Colon (tissue), 2 donors: ENCODE data around the gene SLC2A4.
A peak's percentile ranks its signal among the peaks of the same experiment; 100 is the strongest.

Experiments used
- FAIRE-seq: peaks from 2 replicates; lab custom pipeline; 2012; peaks lifted over from hg19 to GRCh38; lab: Jason Lieb, UNC
- donor health status: control.
- donor health status: control.

The SLC2A4 gene

DNA sequence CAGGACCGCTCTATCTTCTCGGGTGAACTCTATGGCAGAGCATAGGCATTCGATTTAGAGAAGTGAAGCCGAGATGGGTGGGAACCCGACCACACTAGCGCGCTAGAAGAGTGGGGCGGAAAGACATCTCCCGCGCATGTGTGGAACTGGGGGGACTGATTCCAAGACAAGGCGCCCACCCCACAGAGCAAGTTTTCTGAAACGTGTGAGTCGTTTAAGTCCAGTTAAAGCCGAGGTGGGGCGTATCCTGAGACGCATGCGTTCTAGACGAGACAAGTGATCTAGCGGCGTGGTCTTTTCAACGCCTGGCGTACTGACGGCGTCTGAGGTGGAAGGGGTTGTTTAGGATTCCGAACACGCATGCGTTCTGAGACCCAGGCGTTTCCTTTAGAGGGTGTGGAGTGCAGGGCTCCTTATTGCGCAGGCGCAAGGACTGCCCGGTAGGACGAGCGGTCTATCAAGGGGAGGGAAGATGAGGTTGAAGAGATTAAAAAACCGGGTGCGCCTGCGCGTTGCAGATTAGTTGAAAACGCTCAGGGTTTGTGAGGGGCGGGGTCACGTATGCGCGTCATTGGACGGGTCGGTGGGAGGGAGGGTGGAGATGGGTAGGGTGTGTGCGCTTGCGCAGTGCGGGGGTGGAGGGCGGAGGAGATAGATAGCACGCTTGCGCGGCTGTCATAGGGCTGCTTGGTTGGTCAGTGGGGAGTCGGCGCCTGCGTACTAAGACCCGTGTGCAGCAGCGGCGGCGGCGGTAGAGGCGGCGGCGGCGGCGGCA is 25.6 kb downstream of the SLC2A4 start, which contains the start of gene EIF5A:
Gene EIF5A (plus strand): TSS at position 718 of the 775 bp plus-strand sequence. CDS start 2,008 bp downstream, outside the sequence.
- FAIRE-seq, result peak; percentile 65

DNA sequence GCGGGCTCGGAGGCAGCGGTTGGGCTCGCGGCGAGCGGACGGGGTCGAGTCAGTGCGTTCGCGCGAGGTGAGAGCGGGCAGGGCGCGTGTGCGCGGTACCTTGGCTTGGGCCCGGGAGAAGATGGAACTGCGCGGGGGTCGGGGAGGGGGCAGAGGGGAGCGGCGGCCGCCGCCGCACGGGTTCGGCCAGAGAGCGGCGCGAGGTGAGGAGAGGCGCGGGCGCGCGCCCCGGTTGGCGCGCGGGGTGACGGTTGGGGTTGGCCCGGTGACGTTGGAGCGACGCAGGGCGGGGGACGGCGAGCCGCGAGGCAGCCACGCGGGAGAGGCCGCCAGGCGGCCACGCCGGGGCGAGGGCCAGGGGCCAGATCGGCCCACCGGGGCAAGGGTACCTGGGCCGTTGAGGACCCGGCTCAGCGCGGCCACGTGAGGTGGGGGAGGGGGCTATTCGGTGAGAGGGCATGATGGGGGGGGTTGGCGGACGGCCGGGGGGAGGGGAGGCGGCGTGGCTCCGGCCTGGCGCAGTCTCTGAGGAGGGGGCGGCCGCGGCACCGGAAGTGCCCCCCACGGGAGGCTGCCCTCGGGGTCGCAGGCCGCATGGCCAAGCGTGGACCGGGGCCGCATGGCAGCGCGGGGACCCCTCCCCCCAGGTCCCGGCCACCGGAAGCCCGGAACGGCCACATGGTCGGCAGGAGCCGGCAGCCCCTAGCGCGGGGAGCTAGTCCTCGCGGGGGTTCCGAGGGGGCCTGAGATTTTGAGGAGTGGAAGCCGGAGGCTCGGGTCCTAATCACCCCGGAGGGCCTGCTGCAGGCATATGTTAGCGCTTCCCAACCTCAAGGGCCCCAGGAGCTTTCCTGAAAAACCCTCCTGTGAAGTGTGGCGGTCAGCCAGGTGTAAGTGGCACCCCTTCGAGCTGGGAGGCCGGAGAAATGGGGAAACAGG is 26.4 kb downstream of the SLC2A4 start:
- FAIRE-seq, result no peak

DNA sequence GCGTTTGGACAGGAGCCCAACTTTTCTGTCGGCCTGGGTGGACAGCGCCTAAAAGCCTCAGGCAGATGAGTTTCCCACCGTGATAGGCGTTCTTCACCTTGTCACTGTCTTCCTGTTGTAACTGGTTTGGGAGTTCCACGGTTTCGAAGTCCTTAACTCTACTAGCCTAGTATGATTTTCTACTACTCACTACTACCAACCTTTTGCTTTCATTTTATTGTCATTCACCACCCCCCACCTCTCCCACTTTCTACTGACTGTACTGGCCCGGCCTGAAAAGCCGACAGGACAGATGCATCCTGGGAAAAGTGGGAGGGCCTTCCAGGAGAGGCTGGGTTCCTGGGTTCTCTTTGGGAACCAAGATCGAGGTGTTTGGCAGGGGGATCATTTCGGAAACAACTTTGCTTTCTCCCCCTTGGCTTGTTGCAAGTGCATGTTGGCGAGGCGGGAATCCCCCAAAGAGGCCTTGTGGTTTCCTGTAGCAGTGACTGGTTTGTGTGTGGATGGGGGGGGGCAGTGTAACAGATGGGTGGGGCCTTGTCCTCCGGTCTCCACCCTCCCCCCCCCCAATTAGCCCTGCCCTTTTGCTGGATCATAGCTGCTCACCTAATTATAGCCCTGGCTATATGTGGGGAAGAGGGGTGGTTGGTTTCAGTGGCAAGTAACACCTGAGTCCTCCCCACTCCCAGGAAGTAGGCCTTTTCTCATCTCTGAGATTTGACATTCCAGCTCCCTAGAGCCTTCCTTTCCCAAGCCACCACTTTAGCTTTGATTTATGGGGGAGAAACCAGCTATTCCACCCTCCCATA is 27.3 kb downstream of the SLC2A4 start:
- FAIRE-seq, result no peak

DNA sequence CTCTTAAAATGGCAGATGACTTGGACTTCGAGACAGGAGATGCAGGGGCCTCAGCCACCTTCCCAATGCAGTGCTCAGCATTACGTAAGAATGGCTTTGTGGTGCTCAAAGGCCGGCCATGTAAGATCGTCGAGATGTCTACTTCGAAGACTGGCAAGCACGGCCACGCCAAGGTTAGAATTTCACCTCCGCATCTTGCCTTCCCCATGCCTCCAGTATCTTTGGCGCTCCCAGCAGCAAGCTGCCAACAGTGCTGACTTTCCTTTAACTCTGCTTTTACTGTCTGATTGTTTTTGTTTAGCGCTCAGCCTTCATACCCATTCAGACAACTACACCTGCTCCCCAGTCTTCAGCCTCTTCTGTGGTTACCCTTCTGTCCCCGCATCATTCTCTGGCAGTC is 28.1 kb downstream of the SLC2A4 start:
- FAIRE-seq, result no peak

- FAIRE-seq, result no peak
Observed at GRCh38 chr17:7311110-7311705, 29.7 kb downstream of the SLC2A4 start.

DNA sequence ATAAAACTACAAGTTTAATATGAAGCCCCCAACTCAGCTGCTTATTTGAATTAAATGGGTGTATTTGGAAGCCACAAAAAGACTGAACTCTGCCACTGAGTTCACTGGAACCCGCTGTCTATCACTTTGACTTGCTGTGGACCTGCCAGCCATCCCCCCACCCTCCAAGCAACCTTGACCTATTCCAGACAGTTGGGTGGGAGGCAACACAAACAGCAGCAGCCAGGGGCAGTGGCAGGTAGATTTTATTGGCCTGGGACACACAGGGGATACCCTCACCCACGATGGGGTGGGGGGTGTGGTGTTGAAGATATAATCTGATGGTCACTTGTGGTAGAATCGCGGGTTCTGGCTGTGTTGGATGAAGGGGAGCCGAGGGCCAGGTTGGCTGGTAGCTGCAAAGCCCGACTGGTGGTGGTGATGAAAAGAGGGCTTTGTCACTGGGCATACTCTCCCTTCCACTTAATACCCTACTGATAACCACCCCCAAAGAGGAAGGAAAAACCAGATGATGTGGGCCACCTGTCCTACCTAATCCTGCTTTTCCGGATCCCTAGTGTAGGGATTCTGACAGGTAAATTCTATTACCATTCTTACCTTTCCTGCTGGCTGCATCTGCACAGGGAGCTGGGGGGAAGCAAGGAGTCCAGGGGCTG is 31.0 kb downstream of the SLC2A4 start:
- no peak for FAIRE-seq

DNA sequence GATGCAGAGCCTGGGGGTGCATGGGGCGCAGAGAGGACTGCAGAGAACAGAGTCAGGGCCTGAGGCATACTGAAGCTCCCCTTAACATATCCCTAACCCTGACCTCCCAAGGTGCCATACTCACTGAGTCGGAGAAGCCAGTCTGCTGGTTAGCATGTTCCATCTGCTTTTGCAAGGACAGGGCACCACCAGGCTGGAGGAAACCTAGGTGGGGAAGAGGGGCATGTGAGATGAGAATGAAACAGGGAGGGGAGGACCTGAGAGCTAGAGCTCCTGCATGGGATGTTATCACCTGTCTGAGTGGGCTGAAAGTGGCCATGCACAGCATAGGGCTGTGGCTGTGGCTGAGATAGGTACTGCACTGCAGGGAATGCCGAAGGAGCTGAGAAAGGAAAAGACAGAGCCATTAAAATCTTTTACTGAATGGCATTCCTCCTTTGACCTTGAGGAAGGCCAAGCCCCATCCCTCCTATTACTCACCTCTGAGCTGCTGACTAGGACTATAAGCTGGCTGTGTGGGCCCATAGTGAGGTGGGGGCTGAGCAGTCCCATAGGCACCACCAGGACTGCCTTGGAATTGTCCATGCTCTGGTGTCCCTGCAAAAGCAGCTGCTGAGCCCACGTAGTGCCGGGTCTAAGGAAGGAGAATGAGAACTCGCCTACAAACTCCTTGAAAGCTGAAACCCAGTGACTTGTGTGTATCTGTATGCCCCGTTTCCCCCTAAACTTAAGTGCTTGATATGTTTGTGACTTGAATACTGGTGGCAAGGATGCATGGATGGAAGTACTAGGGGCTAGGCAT is 31.8 kb downstream of the SLC2A4 start:
- no peak for FAIRE-seq

GRCh38 chr17:7313890-7314718 is 32.6 kb downstream of the SLC2A4 start:
- FAIRE-seq, result no peak

DNA sequence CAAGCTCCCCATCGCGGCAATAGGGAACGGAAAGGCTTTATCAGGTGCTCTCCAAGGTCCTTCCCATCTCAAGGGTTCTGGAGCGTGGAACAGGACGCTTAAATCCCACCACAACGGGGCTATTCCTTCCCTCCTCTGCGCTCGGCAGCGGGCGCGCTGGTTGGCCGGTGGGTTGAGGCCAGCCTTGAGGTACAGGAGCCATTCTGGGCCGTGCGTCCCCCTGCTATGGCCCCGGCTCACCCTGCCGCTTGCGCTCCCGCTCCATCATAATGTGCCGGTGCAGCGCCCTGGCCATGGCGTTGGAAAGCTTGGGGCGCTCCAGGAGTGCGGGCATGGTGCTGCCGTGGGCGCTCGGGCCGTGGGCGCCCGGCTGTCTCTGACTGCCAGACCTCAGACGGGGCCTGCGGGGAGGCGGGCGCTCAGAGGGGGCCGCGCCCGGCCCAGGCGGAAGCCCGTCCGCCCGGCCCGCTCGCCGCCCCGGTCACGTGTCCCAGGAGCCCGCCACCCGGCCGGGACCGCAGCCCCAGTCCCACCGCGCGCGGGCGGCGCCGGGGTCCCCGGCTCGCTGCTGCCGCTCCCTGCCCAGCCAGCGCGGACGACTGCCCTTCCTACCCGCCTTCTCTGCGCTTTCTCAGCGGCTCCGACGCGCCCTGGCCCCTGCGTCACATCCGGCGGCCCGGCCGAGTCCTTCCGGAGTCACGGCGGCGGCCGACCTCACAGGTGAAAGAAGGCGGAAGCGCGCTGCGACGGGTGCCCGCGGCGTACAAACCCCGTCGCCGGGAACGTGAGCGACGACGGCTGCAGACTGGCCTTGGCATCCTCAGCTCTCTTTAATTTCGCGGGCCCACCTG is 33.4 kb downstream of the SLC2A4 start, which contains the start of gene GPS2:
Gene GPS2 (minus strand): TSS at position 642 of the 851 bp plus-strand sequence. CDS start 308 bp downstream, at position 334.
- FAIRE-seq, result no peak

DNA sequence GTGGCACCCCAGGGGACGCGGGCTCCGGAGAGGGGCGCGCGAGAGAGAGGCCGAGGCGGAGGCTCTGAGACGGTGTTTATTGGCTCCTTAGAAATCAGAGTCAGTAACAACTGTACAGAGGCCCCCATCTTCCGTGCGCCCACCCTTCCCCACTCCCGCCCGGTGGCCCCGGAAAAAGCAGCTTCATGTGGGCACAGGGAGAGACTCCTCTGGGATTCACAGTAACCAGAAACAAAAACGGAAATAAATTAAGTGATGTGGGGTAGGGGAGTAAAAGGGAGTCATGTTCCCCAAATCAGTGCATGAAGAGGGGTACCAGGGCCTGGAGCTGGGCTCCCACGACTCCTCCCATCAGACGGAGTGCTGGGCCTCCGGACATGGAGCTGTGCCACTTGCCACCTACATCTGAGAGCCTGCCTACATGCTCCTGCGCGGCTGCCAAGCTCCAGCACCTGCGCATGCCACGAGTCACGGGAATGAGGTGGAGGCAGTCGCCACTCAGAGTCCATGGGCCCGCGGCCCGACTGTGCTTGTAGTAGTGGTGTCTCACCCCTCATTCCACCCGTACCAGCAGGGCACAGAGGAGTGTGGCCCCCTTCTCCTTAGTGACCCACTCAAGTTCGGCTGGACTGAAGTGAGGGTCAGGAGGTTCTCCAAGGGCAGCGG is 34.2 kb downstream of the SLC2A4 start:
- FAIRE-seq, result no peak

GRCh38 chr17:7317161-7317803 is 35.8 kb downstream of the SLC2A4 start:
- FAIRE-seq, result no peak

DNA sequence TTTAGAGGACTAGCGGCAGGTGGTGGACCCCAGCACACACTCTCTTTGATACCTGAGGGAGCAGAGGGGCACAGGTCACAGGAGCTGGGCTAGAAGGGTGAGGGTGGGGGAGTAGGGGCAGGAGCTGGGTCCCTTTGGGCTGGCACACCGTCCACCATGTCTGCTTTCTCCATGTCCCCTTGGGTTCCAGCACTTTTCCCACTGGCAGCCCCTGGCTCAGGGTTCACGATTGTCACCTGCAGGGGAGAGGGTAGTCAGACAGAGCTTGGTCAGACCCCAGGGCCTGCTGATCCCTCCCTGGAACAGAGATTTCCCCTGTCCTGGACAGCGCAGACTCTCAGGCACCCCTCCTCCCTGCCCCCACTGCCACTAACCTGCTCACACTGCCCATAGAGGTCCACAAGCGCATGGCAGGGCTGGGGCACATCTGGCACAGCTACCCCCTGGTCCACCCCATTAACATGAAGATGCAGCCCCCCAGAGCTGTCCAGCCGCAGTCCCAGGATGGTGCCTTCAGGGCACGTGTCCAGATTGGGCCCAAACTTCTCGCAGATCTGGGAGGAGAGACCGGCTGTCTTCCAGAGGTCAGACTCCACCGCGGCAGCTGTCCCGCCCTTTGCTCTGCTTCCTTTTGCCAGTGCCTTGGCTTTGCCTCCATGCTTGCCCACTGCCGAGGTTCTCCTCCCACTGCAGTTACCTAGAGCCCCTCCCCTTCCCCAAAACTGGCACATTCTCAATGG is 36.8 kb downstream of the SLC2A4 start:
- FAIRE-seq, result no peak

DNA sequence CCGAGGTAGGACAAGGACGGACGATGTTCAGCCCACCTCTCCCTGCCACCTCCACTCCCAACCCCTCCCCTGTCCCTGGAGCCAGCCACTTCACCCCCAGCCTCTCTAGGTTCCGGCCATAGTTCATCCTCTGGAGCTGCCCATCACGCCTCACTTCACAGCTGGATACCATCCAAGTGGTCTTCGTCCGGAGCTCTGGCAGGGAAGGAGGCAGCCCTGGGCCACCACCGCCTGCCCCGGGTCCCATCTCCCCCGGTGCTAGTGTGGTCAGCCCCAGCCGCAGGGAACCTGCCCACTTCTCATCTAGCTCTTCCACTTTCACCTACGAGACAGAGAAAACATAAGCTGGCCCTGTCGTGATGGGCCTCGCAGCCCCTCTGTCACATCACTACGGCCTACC is 39.9 kb downstream of the SLC2A4 start:
- no peak for FAIRE-seq

GRCh38 chr17:7322520-7323194 is 41.1 kb downstream of the SLC2A4 start:
- FAIRE-seq, result no peak

DNA sequence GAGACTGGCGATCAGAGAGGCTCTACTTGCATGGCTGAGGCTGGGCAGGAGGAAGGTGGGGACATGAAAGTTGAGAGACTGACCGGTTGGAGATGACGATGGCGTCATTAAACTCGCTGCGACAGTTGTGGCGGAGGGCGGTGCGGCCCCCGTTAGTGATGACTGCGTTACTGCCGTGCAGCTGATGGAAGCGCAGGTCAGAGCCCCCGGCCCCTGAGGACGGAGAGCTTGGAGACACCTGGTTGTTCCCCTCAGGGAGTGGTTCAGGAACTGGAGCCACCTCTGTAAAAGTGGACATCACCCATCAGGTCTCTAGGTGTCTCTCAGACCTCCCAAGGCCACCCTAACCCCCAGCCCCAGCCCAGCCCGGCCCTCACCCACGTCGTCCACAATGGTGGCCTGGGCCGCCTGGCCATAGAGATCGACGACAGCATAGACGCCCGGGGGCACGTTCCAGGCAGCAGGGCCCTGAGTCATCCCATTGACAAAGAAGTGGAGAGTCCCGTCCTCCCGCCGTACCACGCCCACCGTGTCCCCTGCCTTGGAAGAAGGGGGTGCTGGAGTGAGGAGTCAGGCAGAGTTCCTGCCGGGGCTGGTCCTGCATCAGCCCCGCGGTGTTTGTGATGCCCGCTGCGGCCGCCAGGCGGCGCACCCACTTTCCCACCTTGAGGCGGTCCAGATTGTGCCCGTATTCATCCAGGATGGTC is 42.4 kb downstream of the SLC2A4 start:
- no peak for FAIRE-seq
